H1 (cell line): Measurements from ENCODE around the gene PPP1R3C. TPM values are rescaled to one million over a fixed set of nuclear protein-coding genes. Genes with fewer than 3 reads are reported as not detected.
A peak's percentile ranks its signal among the peaks of the same experiment; 100 is the strongest.

Source experiments
- BACH1 ChIP-seq: IDR thresholded peaks from 2 replicates; pipeline ENCODE4 v1.6.1; 2012; ENCODE audit warnings: low read length, improper control_type of control experiment
- BCL11A ChIP-seq, 2 experiments: IDR thresholded peaks; one replicate each; pipeline ENCODE4 v1.6.1; 2011; ENCODE audit warnings: low read depth in 2 of 2, low read length in 2 of 2, mild to moderate bottlenecking in 2 of 2
- BRCA1 ChIP-seq: IDR thresholded peaks from 2 replicates; pipeline ENCODE4 v1.6.1; 2012; ENCODE audit warnings: low read depth, low read length, improper control_type of control experiment
- CREB1 ChIP-seq: IDR thresholded peaks from 2 replicates; pipeline ENCODE4 v1.6.1; 2012; ENCODE audit warnings: inconsistent platforms
- PHF8 ChIP-seq: fragments of 200-600 bp; sonication (generic); conservative IDR thresholded peaks from 2 replicates; pipeline ENCODE4 v1.7.1; 2012; ENCODE audit warnings: low read depth, mild to moderate bottlenecking, inconsistent platforms, low read length, moderate library complexity
- POLR2AphosphoS5 ChIP-seq: IDR thresholded peaks from 2 replicates; pipeline ENCODE4 v1.6.1; 2011; ENCODE audit warnings: low read depth, low read length
- POU5F1 ChIP-seq: IDR thresholded peaks from 2 replicates; pipeline ENCODE4 v1.6.1; 2011; ENCODE audit warnings: low read depth, mild to moderate bottlenecking, low read length, moderate library complexity
- SP2 ChIP-seq: IDR thresholded peaks from 2 replicates; pipeline ENCODE4 v1.6.1; 2012; ENCODE audit warnings: mild to moderate bottlenecking, low read length, inconsistent platforms
- polyA plus RNA-seq, 7 experiments: library from polyadenylated mRNA; depleted of rRNA in 3 of 7; stranded (reverse) in 5 of 7; unstranded in 2 of 7; fragments of >200 nt in 5 of 7; fragments of 200-250 nt in 2 of 7; gene quantifications; 1 replicate in 5 of 7; 2 replicates in 1 of 7; 4 replicates in 1 of 7; pipeline versions ENCODE4 v1.2.1 to v1.2.3, GENCODE V29; 2011 to 2013; ENCODE audit warnings: missing spikeins in 2 of 7, mixed read lengths in 2 of 7
- total RNA-seq: library from RNA; stranded (reverse); fragmentation: NEBNext Ultra II Directional; extraction: Animal tissue kit (Norgen Biotek cat#: 25700); gene quantifications from 2 replicates; pipeline ENCODE4 v1.2.1, GENCODE V29; 2021
- TF ChIP-seq, protein P1 (sequence below), 3 experiments: IDR thresholded peaks; 1 replicate in 2 of 3; 2 replicates in 1 of 3; pipeline versions ENCODE4 v1.5.1 to v1.6.1; 2011; ENCODE audit warnings: low read length in 3 of 3, mild to moderate bottlenecking in 3 of 3, inconsistent platforms in 2 of 3, low read depth in 1 of 3, moderate library complexity in 1 of 3; ENCODE audit not compliant: insufficient read depth in 1 of 3; ENCODE audit errors: control extremely low read depth in 1 of 3
- TF ChIP-seq, protein P2 (sequence below): IDR thresholded peaks from 2 replicates; pipeline ENCODE4 v1.6.1; 2012; ENCODE audit warnings: inconsistent platforms
- TF ChIP-seq, protein P3 (sequence below): IDR thresholded peaks from 2 replicates; pipeline ENCODE4 v1.6.1; 2012; ENCODE audit warnings: inconsistent platforms

The PPP1R3C gene
- total and polyA plus RNA-seq, 2 of the 8 experiments (the other 6 are each of a cell fraction or from before 2014, with no cell fraction given): 1.3 TPM

DNA sequence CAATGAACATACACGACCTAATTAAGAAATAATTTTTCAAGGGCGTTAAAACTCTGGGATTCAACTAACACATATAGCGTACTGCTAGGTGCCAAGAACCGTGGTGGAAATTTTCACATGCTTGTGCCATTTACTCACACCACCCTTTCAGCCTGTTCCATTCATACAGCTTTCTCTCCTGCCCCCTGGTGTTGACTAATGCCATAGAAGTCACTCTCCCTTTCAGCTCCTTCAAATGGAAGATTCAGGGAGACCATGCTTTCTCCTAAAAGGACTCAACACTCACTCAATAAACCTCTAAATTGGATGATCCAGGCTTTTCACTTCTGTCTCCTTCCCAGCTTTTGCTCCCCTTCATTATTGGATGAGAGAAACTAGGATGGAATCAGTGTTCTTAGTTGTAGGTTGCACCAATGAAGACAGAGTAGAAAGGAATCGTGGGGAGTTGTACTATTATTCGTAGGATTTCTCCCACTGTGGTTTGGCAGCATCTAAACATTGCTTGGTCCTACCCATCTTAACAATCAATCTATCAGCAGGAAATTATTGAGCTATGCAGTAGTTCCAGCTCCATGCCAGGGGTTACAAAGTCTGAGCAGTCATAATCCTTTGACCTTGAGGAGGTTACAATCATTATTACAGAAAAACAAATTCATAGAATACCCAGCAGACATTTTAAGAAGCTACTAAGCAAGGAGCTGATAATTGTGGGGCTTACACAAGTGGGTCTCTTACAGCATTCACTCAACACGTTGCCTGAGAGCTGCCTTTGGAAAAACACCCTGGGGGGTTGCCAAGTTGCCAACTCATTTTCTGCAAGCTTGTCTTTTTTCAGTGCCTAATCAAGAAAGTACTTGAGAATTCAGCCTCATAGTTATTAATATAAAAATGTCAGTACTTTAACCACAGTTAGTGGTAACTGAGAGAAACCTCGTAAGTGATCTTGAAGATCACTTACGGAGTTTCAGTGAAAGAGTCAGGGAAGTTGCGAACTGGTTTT lies 2.8 kb upstream of the PPP1R3C start (continued):
- no peak for TF ChIP-seq BRCA1
- TF ChIP-seq PHF8: no peak
- no peak for TF ChIP-seq POU5F1
- TF ChIP-seq, protein P1, sequence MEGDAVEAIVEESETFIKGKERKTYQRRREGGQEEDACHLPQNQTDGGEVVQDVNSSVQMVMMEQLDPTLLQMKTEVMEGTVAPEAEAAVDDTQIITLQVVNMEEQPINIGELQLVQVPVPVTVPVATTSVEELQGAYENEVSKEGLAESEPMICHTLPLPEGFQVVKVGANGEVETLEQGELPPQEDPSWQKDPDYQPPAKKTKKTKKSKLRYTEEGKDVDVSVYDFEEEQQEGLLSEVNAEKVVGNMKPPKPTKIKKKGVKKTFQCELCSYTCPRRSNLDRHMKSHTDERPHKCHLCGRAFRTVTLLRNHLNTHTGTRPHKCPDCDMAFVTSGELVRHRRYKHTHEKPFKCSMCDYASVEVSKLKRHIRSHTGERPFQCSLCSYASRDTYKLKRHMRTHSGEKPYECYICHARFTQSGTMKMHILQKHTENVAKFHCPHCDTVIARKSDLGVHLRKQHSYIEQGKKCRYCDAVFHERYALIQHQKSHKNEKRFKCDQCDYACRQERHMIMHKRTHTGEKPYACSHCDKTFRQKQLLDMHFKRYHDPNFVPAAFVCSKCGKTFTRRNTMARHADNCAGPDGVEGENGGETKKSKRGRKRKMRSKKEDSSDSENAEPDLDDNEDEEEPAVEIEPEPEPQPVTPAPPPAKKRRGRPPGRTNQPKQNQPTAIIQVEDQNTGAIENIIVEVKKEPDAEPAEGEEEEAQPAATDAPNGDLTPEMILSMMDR (IDR thresholded peaks at IDR 0.05; ENCODE audit: control extremely low read depth in 1 of 3, insufficient read depth in 1 of 3, low read depth in 1 of 3, low read length in 3 of 3): peak in 2 of 3 experiments; percentile 80 to 81; a peak in 3 of 4 replicates
- TF ChIP-seq, protein P2, sequence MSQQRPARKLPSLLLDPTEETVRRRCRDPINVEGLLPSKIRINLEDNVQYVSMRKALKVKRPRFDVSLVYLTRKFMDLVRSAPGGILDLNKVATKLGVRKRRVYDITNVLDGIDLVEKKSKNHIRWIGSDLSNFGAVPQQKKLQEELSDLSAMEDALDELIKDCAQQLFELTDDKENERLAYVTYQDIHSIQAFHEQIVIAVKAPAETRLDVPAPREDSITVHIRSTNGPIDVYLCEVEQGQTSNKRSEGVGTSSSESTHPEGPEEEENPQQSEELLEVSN: peak; percentile 22; the same call in 1 of the 2 replicates
- TF ChIP-seq BCL11A (IDR thresholded peaks at IDR 0.05; ENCODE audit: low read depth in 2 of 2, low read length in 2 of 2): no peak
- no peak for TF ChIP-seq BACH1
- no peak for TF ChIP-seq POLR2AphosphoS5
- no peak for TF ChIP-seq SP2
- TF ChIP-seq, protein P3, sequence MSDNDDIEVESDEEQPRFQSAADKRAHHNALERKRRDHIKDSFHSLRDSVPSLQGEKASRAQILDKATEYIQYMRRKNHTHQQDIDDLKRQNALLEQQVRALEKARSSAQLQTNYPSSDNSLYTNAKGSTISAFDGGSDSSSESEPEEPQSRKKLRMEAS: peak; percentile 51; the same call in 1 of the 2 replicates
- TF ChIP-seq CREB1: no peak
